ENCODE measurements around the gene SPECC1L. TPM values are rescaled to one million over a fixed set of nuclear protein-coding genes. Genes with fewer than 3 reads are reported as not detected.

SPECC1L gene
- total RNA-seq, 1 donor from 2014 or later, result 25.0 TPM

DNA sequence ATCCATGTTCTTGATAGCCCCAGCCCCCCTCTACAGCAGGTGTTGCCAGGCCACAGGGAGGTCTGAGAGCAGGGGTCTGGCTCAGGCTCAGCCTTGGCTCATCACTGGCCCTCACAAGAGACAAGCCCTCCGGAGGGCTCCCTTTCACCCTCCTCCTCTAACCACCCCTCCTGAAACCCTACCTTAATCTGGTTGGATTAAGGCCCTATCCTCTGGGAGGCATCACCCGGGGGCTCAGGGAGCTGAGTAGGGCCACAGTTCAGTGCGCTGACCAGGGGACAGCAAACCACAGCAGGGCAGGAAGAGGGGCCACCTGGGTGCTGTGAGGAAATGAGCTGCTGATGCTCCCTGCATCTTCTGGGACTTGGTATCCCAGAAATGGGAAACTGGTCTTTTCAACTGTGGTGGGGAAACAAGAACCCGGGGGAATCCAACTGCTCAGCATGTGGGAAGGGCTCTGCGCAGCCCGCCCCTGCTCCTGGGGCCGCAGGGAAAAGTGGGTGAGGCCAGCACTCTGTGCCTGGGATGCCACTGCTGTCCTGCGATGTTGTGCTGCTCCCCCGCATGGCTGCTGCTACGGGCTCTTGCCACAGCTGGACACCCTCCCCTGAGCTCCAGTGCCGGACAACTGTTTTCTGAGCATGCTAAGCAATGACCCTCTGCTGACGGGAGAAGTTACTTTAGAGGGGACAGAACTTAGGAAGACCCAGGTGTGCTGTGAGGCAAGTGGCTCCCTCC is 174.3 kb downstream of the SPECC1L start:
- Histone ChIP-seq H3K27me3 (ENCODE audit: control insufficient read depth, insufficient read depth, low read length) (peaks cover 7% of the 10 kb centered on the region), H3K4me3 (ENCODE audit: low read depth, low read length) (no peak overlapping the region), H3K36me3 (ENCODE audit: control insufficient read depth, insufficient read depth, low read length) (no peaks in the 10 kb centered on the region)
- DNase-seq (ENCODE audit: low read depth), result no peak
- TF ChIP-seq, protein P1, sequence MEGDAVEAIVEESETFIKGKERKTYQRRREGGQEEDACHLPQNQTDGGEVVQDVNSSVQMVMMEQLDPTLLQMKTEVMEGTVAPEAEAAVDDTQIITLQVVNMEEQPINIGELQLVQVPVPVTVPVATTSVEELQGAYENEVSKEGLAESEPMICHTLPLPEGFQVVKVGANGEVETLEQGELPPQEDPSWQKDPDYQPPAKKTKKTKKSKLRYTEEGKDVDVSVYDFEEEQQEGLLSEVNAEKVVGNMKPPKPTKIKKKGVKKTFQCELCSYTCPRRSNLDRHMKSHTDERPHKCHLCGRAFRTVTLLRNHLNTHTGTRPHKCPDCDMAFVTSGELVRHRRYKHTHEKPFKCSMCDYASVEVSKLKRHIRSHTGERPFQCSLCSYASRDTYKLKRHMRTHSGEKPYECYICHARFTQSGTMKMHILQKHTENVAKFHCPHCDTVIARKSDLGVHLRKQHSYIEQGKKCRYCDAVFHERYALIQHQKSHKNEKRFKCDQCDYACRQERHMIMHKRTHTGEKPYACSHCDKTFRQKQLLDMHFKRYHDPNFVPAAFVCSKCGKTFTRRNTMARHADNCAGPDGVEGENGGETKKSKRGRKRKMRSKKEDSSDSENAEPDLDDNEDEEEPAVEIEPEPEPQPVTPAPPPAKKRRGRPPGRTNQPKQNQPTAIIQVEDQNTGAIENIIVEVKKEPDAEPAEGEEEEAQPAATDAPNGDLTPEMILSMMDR (IDR thresholded peaks at IDR 0.05; ENCODE audit: insufficient read depth, low read length, severe bottlenecking), result no peak
- no peak for FAIRE-seq

- peaks cover 7% of the 10 kb centered on the region for H3K27me3 ChIP-seq (ENCODE audit: control insufficient read depth, insufficient read depth, low read length)
- no peak for FAIRE-seq
- TF ChIP-seq, protein P1 (IDR thresholded peaks at IDR 0.05; ENCODE audit: insufficient read depth, low read length, severe bottlenecking), result no peak
- no peaks in the 10 kb centered on the region for H3K36me3 ChIP-seq (ENCODE audit: control insufficient read depth, insufficient read depth, low read length)
- H3K4me3 ChIP-seq (ENCODE audit: low read depth, low read length), result no peak overlapping the region
- no peak for DNase-seq (ENCODE audit: low read depth)
Measured at GRCh38 chr22:24445481-24446259, 175.0 kb downstream of the SPECC1L start.

- no peaks in the 10 kb centered on the region for H3K36me3 ChIP-seq (ENCODE audit: control insufficient read depth, insufficient read depth, low read length)
- H3K27me3 ChIP-seq (ENCODE audit: control insufficient read depth, insufficient read depth, low read length), result peaks cover 7% of the 10 kb centered on the region
- FAIRE-seq (no peak), DNase-seq (ENCODE audit: low read depth) (no peak)
- TF ChIP-seq, protein P1 (IDR thresholded peaks at IDR 0.05; ENCODE audit: insufficient read depth, low read length, severe bottlenecking), result no peak
- H3K4me3 ChIP-seq (ENCODE audit: low read depth, low read length), result no peak overlapping the region
Measured at GRCh38 chr22:24446260-24446611, 175.6 kb downstream of the SPECC1L start.

DNA sequence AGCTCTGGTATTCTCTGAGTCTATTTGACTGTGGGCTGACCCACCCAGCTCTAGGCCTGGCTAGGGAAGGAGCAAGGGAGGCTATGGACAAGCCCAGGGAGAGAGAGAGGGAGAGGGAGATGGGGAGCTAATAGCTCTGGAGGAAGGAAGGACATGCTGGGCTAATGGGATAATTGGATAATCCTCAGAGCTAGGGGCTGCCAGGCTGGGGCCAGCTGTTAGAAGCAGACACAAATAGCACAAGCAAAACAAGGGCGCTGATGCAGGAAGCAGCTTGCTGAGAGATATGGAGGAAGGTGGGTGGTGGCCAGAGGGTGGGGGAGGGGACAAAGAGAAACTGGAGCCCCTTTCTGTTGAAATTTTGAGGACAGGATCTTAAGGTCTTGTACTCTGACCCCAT is 180.0 kb downstream of the SPECC1L start:
- TF ChIP-seq, protein P1 (IDR thresholded peaks at IDR 0.05; ENCODE audit: insufficient read depth, low read length, severe bottlenecking), result no peak
- Histone ChIP-seq H3K36me3 (ENCODE audit: control insufficient read depth, insufficient read depth, low read length) (no peaks in the 10 kb centered on the region), H3K4me3 (ENCODE audit: low read depth, low read length) (no peak overlapping the region), H3K27me3 (ENCODE audit: control insufficient read depth, insufficient read depth, low read length) (peaks cover 7% of the 10 kb centered on the region)
- FAIRE-seq, result no peak
- DNase-seq (ENCODE audit: low read depth), result no peak

- TF ChIP-seq, protein P1 (IDR thresholded peaks at IDR 0.05; ENCODE audit: insufficient read depth, low read length, severe bottlenecking), result no peak
- Histone ChIP-seq H3K27me3 (ENCODE audit: control insufficient read depth, insufficient read depth, low read length) (peaks cover 3% of the 10 kb centered on the region), H3K36me3 (ENCODE audit: control insufficient read depth, insufficient read depth, low read length) (no peaks in the 10 kb centered on the region), H3K4me3 (ENCODE audit: low read depth, low read length) (no peak overlapping the region)
- no peak for DNase-seq (ENCODE audit: low read depth)
- no peak for FAIRE-seq
Measured at GRCh38 chr22:24451162-24451561, 180.5 kb downstream of the SPECC1L start.

Measured in bronchial epithelial cell (primary cell).